KMS-11 (cell line): ENCODE results near the gene MDFIC.

ENCODE experiments used
- H2AFZ ChIP-seq: fragments of 200-600 bp; sonication (generic); 2 replicates; pipeline ENCODE4 v1.6.1; 2016; ENCODE audit warnings: antibody characterized with exemption, mixed run types, low read depth
- H3K27ac ChIP-seq: fragments of 200-600 bp; sonication (generic); 2 replicates; pipeline ENCODE4 v1.6.1; 2016; ENCODE audit warnings: mild to moderate bottlenecking, mixed run types
- H3K27me3 ChIP-seq: fragments of 200-600 bp; sonication (generic); 2 replicates; pipeline ENCODE4 v1.6.1; 2017; ENCODE audit warnings: mild to moderate bottlenecking, low read depth, mixed run types, moderate library complexity; ENCODE audit not compliant: insufficient read depth
- H3K36me3 ChIP-seq: fragments of 200-600 bp; sonication (generic); 2 replicates; pipeline ENCODE4 v1.6.1; 2017; ENCODE audit warnings: mild to moderate bottlenecking, mixed run types; ENCODE audit not compliant: insufficient read depth
- H3K4me1 ChIP-seq: fragments of 200-600 bp; sonication (generic); 2 replicates; pipeline ENCODE4 v1.6.1; 2016; ENCODE audit warnings: mild to moderate bottlenecking, low read depth, mixed run types; ENCODE audit not compliant: poor library complexity, severe bottlenecking
- H3K4me2 ChIP-seq: fragments of 200-600 bp; sonication (generic); 2 replicates; pipeline ENCODE4 v1.7.0; 2016; ENCODE audit warnings: mild to moderate bottlenecking, mixed run types
- H3K4me3 ChIP-seq: fragments of 200-600 bp; sonication (generic); IDR thresholded peaks from 2 replicates; pipeline ENCODE4 v1.6.1; 2017; ENCODE audit warnings: low read depth, low read length, mixed read lengths; ENCODE audit not compliant: insufficient read depth
- H3K79me2 ChIP-seq: fragments of 200-600 bp; sonication (generic); 2 replicates; pipeline ENCODE4 v1.6.1; 2016; ENCODE audit warnings: low read depth, mixed run types; ENCODE audit not compliant: insufficient read depth
- H3K9ac ChIP-seq: fragments of 200-600 bp; sonication (generic); 2 replicates; pipeline ENCODE4 v1.6.1; 2016; ENCODE audit warnings: mild to moderate bottlenecking, mixed run types
- H4K20me1 ChIP-seq: fragments of 200-600 bp; sonication (generic); 2 replicates; pipeline ENCODE4 v1.6.1; 2016; ENCODE audit warnings: mild to moderate bottlenecking, mixed run types; ENCODE audit not compliant: insufficient read depth
- CTCF ChIP-seq: fragments of 200-600 bp; sonication (generic); conservative IDR thresholded peaks from 2 replicates; pipeline ENCODE4 v1.6.1; 2017; ENCODE audit warnings: low read depth, mild to moderate bottlenecking, antibody characterized with exemption, low read length, moderate library complexity, mixed read lengths

Gene MDFIC

GRCh38 chr7:114900127-114900526, 21.8 kb upstream of the MDFIC start:
- Histone ChIP-seq H3K4me3 (no peak overlapping the region), H3K4me1 (no peaks in the 10 kb centered on the region), H4K20me1 (no peaks in the 10 kb centered on the region), H2AFZ (no peak overlapping the region), H3K9ac (no peak overlapping the region), H3K36me3 (no peaks in the 10 kb centered on the region), H3K4me2 (no peak overlapping the region), H3K27ac (no peak overlapping the region), H3K27me3 (no peaks in the 10 kb centered on the region), H3K79me2 (no peaks in the 10 kb centered on the region)
- no peak for TF ChIP-seq CTCF

GRCh38 chr7:114901771-114902170, 20.1 kb upstream of the MDFIC start:
- Histone ChIP-seq H3K27ac (no peak overlapping the region), H3K36me3 (no peaks in the 10 kb centered on the region), H3K79me2 (no peaks in the 10 kb centered on the region), H2AFZ (no peak overlapping the region), H3K27me3 (no peaks in the 10 kb centered on the region), H3K9ac (no peak overlapping the region), H3K4me3 (no peak overlapping the region), H3K4me2 (no peak overlapping the region), H3K4me1 (no peaks in the 10 kb centered on the region), H4K20me1 (no peaks in the 10 kb centered on the region)
- TF ChIP-seq CTCF: no peak

GRCh38 chr7:114903131-114903530, 18.8 kb upstream of the MDFIC start:
- TF ChIP-seq CTCF: no peak
- Histone ChIP-seq H3K27ac (no peak overlapping the region), H3K27me3 (no peaks in the 10 kb centered on the region), H4K20me1 (no peaks in the 10 kb centered on the region), H3K79me2 (no peaks in the 10 kb centered on the region), H3K4me2 (no peak overlapping the region), H3K4me1 (no peaks in the 10 kb centered on the region), H3K36me3 (no peaks in the 10 kb centered on the region), H3K4me3 (no peak overlapping the region), H3K9ac (no peak overlapping the region), H2AFZ (no peak overlapping the region)

GRCh38 chr7:114910787-114911186, 11.1 kb upstream of the MDFIC start:
- H3K27me3 ChIP-seq: no peaks in the 10 kb centered on the region
- H2AFZ ChIP-seq: no peak overlapping the region

More at GRCh38 chr7:114910787-114911186, 11.1 kb upstream of the MDFIC start:
- H3K4me3 ChIP-seq: no peak overlapping the region
- no peak overlapping the region for H3K9ac ChIP-seq
- no peak overlapping the region for H3K4me2 ChIP-seq
- no peaks in the 10 kb centered on the region for H3K79me2 ChIP-seq
- no peak for TF ChIP-seq CTCF
- no peaks in the 10 kb centered on the region for H3K4me1 ChIP-seq
- no peak overlapping the region for H3K27ac ChIP-seq
- no peaks in the 10 kb centered on the region for H3K36me3 ChIP-seq
- H4K20me1 ChIP-seq: no peaks in the 10 kb centered on the region
